Measurements from ENCODE around the gene GABBR2. TPM values are rescaled to one million over a fixed set of nuclear protein-coding genes. Genes with fewer than 3 reads are reported as not detected.

The GABBR2 gene
- total and polyA plus RNA-seq, 12 donors = under 0.01 to 1.3 (median 0.45) TPM

- ATAC-seq (no peak), DNase-seq (no peak)
- H3K4me1 ChIP-seq = no peaks in the 10 kb centered on the region
- 86 to 88% methylated on average over 18 of the region's 18 CpGs for WGBS, 2 donors
- H3K27ac ChIP-seq = no peak overlapping the region
- intact Hi-C loops (cut with DNase I) = no loop called here
- no peaks in the 10 kb centered on the region for H3K36me3 ChIP-seq
- H3K27me3 ChIP-seq = peaks cover 0 to 23% (median 7%) of the 10 kb centered on the region in 7 donors
- TF ChIP-seq CTCF (IDR thresholded peaks at IDR 0.05) = no peak
- no peaks in the 10 kb centered on the region for H3K9me3 ChIP-seq
- no peak overlapping the region for H3K4me3 ChIP-seq
These were observed 418.3 kb downstream of the GABBR2 start for GRCh38 chr9:98290411-98290810.

- Histone ChIP-seq H3K4me1 (no peaks in the 10 kb centered on the region), H3K27ac (no peak overlapping the region), H3K27me3 (peaks cover 0 to 27% (median 0%) of the 10 kb centered on the region in 7 donors), H3K4me3 (no peak overlapping the region), H3K36me3 (no peaks in the 10 kb centered on the region), H3K9me3 (no peaks in the 10 kb centered on the region)
- no peak for TF ChIP-seq CTCF (IDR thresholded peaks at IDR 0.05)
- 69 to 75% methylated on average over 12 of the region's 12 CpGs for WGBS, 2 donors
- ATAC-seq (no peak), DNase-seq (no peak)
- intact Hi-C loops (cut with DNase I) = no loop called here
These were observed 419.0 kb downstream of the GABBR2 start for GRCh38 chr9:98289614-98290201.

- H3K4me1 ChIP-seq = no peaks in the 10 kb centered on the region
- peaks cover 0 to 23% (median 2%) of the 10 kb centered on the region in 7 donors for H3K27me3 ChIP-seq
- no peak for ATAC-seq
- DNase-seq = no peak
- no peak overlapping the region for H3K4me3 ChIP-seq
- 64 to 73% methylated on average over 5 of the region's 5 CpGs for WGBS, 2 donors
- H3K9me3 ChIP-seq = no peaks in the 10 kb centered on the region
- H3K36me3 ChIP-seq = no peaks in the 10 kb centered on the region
- intact Hi-C loops (cut with DNase I) = no loop called here
- TF ChIP-seq CTCF (IDR thresholded peaks at IDR 0.05) = no peak
- no peak overlapping the region for H3K27ac ChIP-seq
These were observed 419.9 kb downstream of the GABBR2 start for GRCh38 chr9:98288881-98289280.

GRCh38 chr9:98287384-98287783 is 421.4 kb downstream of the GABBR2 start:
- Histone ChIP-seq H3K9me3 (no peaks in the 10 kb centered on the region), H3K27ac (no peak overlapping the region), H3K4me1 (no peaks in the 10 kb centered on the region), H3K36me3 (no peaks in the 10 kb centered on the region), H3K4me3 (no peak overlapping the region), H3K27me3 (peaks cover 0 to 29% (median 7%) of the 10 kb centered on the region in 7 donors)
- TF ChIP-seq CTCF (IDR thresholded peaks at IDR 0.05) = no peak
- DNase-seq (no peak), ATAC-seq (no peak)
- intact Hi-C loops (cut with DNase I) = no loop called here
- 95 to 97% methylated on average over 4 of the region's 4 CpGs for WGBS, 2 donors
